B cell (primary cell): ENCODE measurements around the gene SUPT5H.
"Not testable (repeated sequence)": the region's sequence is repeated elsewhere in the genome, so short reads cannot be mapped to it uniquely, and the experiment has no call there.

Experiments
- EZH2 ChIP-seq: IDR thresholded peaks from 2 replicates; pipeline ENCODE4 v1.6.1; 2012; ENCODE audit warnings: borderline replicate concordance, low read depth, mild to moderate bottlenecking, moderate library complexity, low read length; ENCODE audit not compliant: insufficient read depth, poor library complexity, severe bottlenecking
- TF ChIP-seq, protein P1 (sequence below): fragments of 200-600 bp; IDR thresholded peaks from one replicate; pipeline ENCODE4 v1.8.0; 2022; ENCODE audit warnings: antibody characterized with exemption, mild to moderate bottlenecking

DNA sequence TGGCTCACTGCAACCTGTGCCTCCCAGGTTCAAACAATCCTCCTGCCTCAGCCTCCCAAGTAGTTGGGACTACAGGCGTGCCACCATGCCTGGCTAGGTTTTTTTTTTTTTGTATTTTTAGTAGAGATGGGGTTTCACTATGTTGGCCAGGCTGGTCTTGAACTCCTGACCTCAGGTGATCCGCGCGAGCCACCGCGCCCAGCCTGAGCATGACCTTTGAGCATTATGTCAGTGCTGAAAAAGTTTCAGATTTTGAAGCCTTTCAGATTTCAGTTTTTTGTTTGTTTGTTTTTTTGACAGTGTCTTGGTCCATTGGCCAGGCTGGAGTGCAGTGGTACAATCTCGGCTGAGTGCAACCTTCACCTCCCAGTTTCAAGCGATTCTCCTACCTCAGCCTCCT lies 5.9 kb downstream of the SUPT5H start:
- TF ChIP-seq, protein P1, sequence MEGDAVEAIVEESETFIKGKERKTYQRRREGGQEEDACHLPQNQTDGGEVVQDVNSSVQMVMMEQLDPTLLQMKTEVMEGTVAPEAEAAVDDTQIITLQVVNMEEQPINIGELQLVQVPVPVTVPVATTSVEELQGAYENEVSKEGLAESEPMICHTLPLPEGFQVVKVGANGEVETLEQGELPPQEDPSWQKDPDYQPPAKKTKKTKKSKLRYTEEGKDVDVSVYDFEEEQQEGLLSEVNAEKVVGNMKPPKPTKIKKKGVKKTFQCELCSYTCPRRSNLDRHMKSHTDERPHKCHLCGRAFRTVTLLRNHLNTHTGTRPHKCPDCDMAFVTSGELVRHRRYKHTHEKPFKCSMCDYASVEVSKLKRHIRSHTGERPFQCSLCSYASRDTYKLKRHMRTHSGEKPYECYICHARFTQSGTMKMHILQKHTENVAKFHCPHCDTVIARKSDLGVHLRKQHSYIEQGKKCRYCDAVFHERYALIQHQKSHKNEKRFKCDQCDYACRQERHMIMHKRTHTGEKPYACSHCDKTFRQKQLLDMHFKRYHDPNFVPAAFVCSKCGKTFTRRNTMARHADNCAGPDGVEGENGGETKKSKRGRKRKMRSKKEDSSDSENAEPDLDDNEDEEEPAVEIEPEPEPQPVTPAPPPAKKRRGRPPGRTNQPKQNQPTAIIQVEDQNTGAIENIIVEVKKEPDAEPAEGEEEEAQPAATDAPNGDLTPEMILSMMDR = not testable (repeated sequence)
- not testable (repeated sequence) for TF ChIP-seq EZH2
